A673 (cell line): Measurements from ENCODE around the gene LCN6. TPM values are rescaled to one million over a fixed set of nuclear protein-coding genes. Genes with fewer than 3 reads are reported as not detected.
"Not testable (repeated sequence)": the region's sequence is repeated elsewhere in the genome, so short reads cannot be mapped to it uniquely, and the experiment has no call there.

Source experiments
- BruUV-seq: library from RNA; stranded (reverse); fragments of 400-500 nt; replicated peaks from 2 replicates; lab custom pipeline; 2021; lab: Mats Ljungman, UMichigan
- CTCF ChIA-PET: fragments of 300-600 bp; sonication (Branson Sonifier 250); formaldehyde crosslinking; loops from one replicate; lab custom pipeline; 2022; ENCODE audit warnings: antibody characterized with exemption; lab: Charles Lee
- POLR2A ChIA-PET: fragments of 300-600 bp; sonication (Branson Sonifier 250); formaldehyde crosslinking; loops from one replicate; lab custom pipeline; 2022; ENCODE audit warnings: antibody characterized with exemption; ENCODE audit not compliant: low non-redundant PET; lab: Charles Lee
- DNase-seq: peaks from one replicate; pipeline ENCODE4 v3.0.0-alpha.2; 2015; ENCODE audit warnings: low spot score
- H3K27ac ChIP-seq: fragments of 200-600 bp; sonication (generic); 2 replicates; pipeline ENCODE4 v1.5.1; 2016; ENCODE audit warnings: mixed run types, low read depth, mild to moderate bottlenecking, mixed read lengths, antibody characterized with exemption, low read length; ENCODE audit not compliant: poor library complexity, severe bottlenecking
- H3K27me3 ChIP-seq: fragments of 200-600 bp; sonication (generic); replicated peaks from 2 replicates; pipeline ENCODE4 v1.6.1; 2017; ENCODE audit warnings: mixed run types, low read depth, mild to moderate bottlenecking, mixed read lengths, antibody characterized with exemption, low read length; ENCODE audit not compliant: insufficient read depth, poor library complexity
- H3K36me3 ChIP-seq: fragments of 200-600 bp; sonication (generic); 2 replicates; pipeline ENCODE4 v1.6.1; 2016; ENCODE audit warnings: mixed run types, mild to moderate bottlenecking, mixed read lengths, antibody characterized with exemption, low read length; ENCODE audit not compliant: insufficient read depth, poor library complexity, severe bottlenecking
- H3K4me1 ChIP-seq: fragments of 200-600 bp; sonication (generic); 2 replicates; pipeline ENCODE4 v1.6.1; 2017; ENCODE audit warnings: mixed run types, mild to moderate bottlenecking, mixed read lengths, antibody characterized with exemption, low read length; ENCODE audit not compliant: insufficient read depth, poor library complexity, severe bottlenecking
- H3K4me3 ChIP-seq: fragments of 200-600 bp; sonication (generic); 2 replicates; pipeline ENCODE4 v1.5.1; 2016; ENCODE audit warnings: low read depth, mixed run types, mild to moderate bottlenecking, mixed read lengths, low read length; ENCODE audit not compliant: poor library complexity, severe bottlenecking
- H3K9me3 ChIP-seq: fragments of 200-600 bp; sonication (generic); 2 replicates; pipeline ENCODE4 v1.6.1; 2016; ENCODE audit warnings: mixed run types, low read depth, mild to moderate bottlenecking, mixed read lengths, antibody characterized with exemption, low read length; ENCODE audit not compliant: poor library complexity, severe bottlenecking
- EZH2 ChIP-seq: fragments of 200-600 bp; sonication (generic); IDR thresholded peaks from 2 replicates; pipeline ENCODE4 v1.6.1; 2017; ENCODE audit warnings: borderline replicate concordance, low read depth, mild to moderate bottlenecking, mixed read lengths, antibody characterized with exemption, low read length; ENCODE audit not compliant: poor library complexity, severe bottlenecking
- intact Hi-C: fragments of 100-400 bp; cut with micrococcal nuclease; formaldehyde crosslinking; loops from one replicate; pipeline ENCODE4 v1.10.0; 2022; ENCODE audit not compliant: unreplicated experiment
- total RNA-seq: library from RNA; stranded (reverse); gene quantifications from 2 replicates; pipeline ENCODE4 v1.2.3, GENCODE V29; 2021
- TF ChIP-seq, protein P1 (sequence below): fragments of 300-800, 200-600 bp; sonication (generic); conservative IDR thresholded peaks from 2 replicates; pipeline ENCODE4 v1.5.1; 2017; ENCODE audit warnings: low read depth, mild to moderate bottlenecking, antibody characterized with exemption, low read length, moderate library complexity, mixed read lengths

Gene LCN6
- total RNA-seq, 1 experiment from 2014 or later: not detected

DNA sequence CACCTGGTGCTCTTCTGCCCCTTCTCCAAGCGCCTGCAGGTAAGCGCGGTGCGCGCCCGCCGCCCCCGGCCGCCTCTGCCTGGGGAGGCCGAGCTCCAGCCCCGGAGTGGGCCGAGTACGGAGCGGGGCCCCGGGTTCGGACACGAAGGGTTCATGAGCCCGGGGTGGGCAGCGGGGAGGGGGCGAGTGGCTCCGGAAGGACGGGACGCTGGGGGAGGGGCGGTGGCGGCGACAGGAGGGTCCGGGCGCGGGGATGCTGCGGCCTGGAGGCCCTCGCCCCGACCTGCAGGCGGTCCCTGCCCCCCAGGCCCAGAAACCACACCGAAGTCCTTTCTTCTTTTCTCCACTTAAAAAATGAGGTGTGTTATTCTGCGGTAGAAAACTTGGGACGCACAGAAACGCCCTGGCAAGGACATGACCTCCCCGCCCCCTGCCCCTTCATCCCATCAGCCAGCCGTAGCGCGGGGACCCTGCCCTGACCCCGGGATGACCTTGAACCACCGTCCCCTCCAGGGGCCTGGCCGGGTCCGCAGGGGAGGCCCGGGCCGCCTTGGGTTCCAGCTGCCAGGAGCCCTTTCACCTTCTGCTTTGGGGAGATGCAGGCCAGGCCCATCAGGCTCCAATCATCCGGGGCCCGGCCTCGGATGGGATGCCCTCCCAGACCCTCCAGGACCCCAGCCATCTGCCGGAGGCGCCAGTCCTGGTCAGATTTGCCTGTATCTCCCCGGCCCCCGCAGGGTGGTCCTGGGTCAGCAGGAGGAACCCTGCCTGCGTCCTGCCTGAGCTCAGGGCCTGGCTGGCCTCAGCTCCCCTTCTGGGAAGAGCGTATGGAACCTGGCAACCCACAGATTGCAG lies 35.4 kb downstream of the LCN6 start:
- Histone ChIP-seq H3K4me1 (peaks cover 16% of the 10 kb centered on the region), H3K9me3 (no peaks in the 10 kb centered on the region), H3K36me3 (no peaks in the 10 kb centered on the region), H3K27me3 (no peaks in the 10 kb centered on the region), H3K27ac (peak overlapping the region; percentile 55), H3K4me3 (peak overlapping the region; percentile 84)
- intact Hi-C loops: no loop called here
- POLR2A ChIA-PET: no interaction called here
- no peak for DNase-seq
- no peak for TF ChIP-seq EZH2
- TF ChIP-seq, protein P1, sequence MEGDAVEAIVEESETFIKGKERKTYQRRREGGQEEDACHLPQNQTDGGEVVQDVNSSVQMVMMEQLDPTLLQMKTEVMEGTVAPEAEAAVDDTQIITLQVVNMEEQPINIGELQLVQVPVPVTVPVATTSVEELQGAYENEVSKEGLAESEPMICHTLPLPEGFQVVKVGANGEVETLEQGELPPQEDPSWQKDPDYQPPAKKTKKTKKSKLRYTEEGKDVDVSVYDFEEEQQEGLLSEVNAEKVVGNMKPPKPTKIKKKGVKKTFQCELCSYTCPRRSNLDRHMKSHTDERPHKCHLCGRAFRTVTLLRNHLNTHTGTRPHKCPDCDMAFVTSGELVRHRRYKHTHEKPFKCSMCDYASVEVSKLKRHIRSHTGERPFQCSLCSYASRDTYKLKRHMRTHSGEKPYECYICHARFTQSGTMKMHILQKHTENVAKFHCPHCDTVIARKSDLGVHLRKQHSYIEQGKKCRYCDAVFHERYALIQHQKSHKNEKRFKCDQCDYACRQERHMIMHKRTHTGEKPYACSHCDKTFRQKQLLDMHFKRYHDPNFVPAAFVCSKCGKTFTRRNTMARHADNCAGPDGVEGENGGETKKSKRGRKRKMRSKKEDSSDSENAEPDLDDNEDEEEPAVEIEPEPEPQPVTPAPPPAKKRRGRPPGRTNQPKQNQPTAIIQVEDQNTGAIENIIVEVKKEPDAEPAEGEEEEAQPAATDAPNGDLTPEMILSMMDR: no peak
- CTCF ChIA-PET: interaction anchor here (1.0 kb wide), 1 partner anchor 42 kb away, joined by 3 read pairs; no protein-coding TSS in a partner anchor
- no TSS peak for BruUV-seq

DNA sequence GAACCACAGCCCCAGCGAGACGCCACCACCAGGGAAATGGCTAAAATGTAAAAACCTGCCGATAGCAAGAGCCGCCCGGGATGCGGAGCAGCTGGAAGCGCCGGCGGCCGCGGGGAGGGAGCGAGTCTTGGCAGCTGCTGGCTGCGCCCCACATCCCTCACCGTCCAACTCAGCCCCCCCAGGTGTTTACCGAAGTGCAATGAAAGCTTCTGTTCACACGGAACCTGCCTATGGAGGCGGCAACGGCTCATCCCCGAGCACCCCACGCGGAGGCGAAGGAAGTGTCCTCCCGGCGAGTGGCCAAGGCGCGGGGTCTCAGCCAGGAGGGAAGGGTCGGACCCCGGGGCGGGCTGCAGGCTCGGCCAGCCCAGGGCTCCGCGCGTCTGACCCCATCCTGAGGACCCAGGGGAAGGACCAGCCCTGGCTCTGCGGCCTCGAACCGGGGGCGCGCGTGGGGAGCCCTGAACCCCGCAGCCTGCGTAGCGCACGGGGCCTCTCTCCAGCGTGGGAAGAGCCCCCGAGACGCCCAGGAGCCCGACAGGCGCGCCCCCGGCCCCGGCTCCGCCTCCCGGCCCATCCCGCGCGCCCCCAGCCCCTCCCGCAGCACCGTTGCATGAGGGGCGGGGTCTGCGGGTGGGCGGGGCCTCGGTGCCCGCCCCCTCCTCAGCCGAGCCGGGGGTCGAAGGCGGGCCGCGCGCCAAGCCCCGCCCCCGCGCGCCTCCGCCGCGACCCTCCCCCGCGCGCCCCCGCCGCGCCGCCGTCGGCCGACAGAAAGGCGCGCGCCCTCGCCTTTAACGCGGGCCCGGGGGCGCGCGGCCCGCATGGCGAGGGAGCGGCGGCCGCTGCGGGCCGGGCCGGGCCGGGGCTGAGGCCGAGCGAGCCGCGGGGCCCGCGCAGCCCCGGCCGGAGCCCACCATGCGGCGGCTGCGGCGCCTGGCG lies 36.3 kb downstream of the LCN6 start, which contains the start of gene DIPK1B:
DIPK1B (plus strand) TSS at position 822 of the 939 bp plus-strand sequence; CDS start at position 916, 94 bp downstream.
- CTCF ChIA-PET: interaction anchor here (0.6 kb wide), 1 partner anchor 58 kb away, joined by 4 read pairs; no protein-coding TSS in a partner anchor
- POLR2A ChIA-PET: no interaction called here
- intact Hi-C loops: no loop called here
- Histone ChIP-seq H3K36me3 (no peaks in the 10 kb centered on the region), H3K27ac (peak within 1 kb of the TSS; percentile 55), H3K9me3 (no peaks in the 10 kb centered on the region), H3K27me3 (no peaks in the 10 kb centered on the region), H3K4me1 (peaks cover 16% of the 10 kb centered on the region), H3K4me3 (peak within 1 kb of the TSS; percentile 84)
- peak; percentile 70 for DNase-seq
- BruUV-seq: no TSS peak
- no peak for TF ChIP-seq EZH2
- TF ChIP-seq, protein P1: no peak

DNA sequence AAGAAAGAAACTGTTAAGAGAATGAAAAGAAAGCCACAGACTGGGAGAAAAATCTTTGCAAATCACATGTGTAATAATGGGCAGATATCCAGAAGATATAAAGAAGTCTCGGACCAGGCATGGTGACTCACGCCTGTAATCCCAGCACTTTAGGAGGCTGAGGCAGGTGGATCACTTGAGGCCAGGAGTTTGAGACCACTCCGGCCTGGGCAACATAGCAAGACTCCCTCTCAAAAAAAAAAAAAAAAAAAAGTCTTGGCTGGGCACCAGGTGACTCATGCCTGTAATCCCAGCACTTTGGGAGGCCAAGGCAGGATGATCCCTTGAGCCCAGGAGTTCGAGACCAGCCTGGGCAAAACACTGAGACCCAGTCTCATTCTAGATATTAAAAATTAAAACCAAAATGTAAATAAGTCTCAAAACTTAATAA lies 37.1 kb downstream of the LCN6 start:
- H3K27ac ChIP-seq, H3K27me3 ChIP-seq, H3K36me3 ChIP-seq, CTCF ChIA-PET, intact Hi-C loops, BruUV-seq, H3K9me3 ChIP-seq, H3K4me3 ChIP-seq, POLR2A ChIA-PET: not testable (repeated sequence)
- peaks cover 16% of the 10 kb centered on the region for H3K4me1 ChIP-seq
- peak; percentile 40 for DNase-seq
